HuH-7.5 (cell line): ENCODE measurements around the gene PLRG1.
A peak's percentile ranks its signal among the peaks of the same experiment; 100 is the strongest.
"Not testable (repeated sequence)": the region's sequence is repeated elsewhere in the genome, so short reads cannot be mapped to it uniquely, and the experiment has no call there.

Source experiments
- DNase-seq: peaks from one replicate; pipeline ENCODE4 v3.0.0; 2011; ENCODE audit warnings: low spot score

Gene PLRG1

DNA sequence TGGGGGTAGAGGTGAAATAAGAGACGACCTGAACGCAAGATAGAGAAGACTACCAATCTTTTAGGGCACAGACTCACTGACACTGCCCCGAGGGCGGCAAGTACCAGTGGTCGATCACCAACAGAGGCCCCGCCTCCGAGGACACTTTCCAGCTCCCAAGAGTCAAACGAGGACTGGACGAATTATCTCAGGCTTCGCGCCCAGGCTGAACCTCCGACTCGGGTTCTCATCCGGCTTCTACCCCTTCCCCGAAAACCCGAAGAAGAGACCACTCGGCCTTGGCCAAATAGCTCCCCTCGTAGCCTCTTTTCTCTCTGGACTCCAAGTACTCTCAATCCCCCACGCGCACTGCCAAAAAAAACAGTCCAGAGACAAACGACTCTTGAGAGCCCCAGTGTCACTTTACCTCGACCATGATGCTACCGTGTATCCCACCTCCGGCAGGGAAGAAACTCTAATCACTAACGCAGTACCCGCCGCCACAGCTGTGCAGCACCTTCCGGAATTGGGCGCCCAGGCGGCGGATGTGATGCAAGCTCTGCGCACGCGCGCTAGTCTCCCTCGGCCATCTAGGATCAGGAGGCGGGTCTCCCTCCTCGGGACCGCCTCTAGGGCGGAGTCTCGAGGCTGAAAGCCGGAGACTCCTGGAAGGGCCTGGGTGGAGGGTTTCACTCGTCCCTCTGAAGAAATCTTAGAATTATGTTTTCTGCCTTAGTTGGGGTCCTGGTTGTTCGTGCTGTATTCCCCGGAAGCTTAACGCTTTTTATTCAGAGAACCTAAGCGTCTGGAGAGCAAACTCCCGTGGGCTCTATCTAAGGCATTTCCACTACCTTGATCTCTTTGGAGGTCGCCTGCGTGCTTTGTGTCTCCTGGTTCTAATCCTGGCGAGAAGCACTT lies at the start of gene PLRG1:
Gene PLRG1, minus strand, starts transcription at position 507 of the 897 bp plus-strand sequence. Its CDS starts 92 bp downstream, at position 415.
- DNase-seq = peak; percentile 38

GRCh38 chr4:154597798-154598774 lies 47.9 kb upstream of the PLRG1 start:
- DNase-seq = no peak

GRCh38 chr4:154597281-154597680 lies 47.1 kb upstream of the PLRG1 start:
- not testable (repeated sequence) for DNase-seq

DNA sequence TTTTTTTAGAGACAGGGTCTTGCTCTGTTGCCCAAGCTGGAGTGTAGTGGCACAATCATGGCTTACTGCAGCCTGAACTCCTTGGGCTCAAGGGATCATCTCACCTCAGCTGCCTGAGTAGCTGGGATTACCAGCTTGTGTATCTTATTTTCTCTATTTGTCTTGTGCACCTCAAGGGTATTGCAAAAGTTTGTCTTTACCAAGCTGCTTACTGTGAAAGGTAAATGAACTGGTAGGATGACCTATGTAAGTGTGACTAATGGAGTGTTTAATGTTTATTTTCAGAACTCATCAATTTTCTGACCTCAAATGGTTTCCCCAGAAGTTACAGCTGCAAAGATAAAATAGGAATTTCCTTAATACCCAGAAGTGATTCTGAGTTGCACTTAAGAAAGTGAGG lies 45.6 kb upstream of the PLRG1 start:
- no peak for DNase-seq

DNA sequence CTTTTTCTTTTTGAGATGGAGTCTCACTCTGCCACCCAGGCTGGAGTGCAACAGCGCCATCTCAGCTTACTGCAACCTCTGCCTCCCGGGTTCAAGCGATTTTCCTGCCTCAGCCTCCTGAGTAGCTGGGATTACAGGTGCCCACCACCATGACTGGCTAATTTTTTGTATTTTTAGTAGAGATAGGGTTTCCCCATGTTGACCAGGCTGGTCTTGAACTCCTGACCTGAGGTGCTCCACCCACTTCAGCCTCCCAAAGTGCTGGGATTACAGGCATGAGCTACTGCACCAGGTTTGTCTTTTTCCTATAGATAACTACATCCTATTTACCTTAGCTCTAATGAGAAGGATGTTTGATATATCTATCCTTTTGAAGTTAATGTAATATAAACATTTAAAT lies 44.1 kb upstream of the PLRG1 start:
- not testable (repeated sequence) for DNase-seq

DNA sequence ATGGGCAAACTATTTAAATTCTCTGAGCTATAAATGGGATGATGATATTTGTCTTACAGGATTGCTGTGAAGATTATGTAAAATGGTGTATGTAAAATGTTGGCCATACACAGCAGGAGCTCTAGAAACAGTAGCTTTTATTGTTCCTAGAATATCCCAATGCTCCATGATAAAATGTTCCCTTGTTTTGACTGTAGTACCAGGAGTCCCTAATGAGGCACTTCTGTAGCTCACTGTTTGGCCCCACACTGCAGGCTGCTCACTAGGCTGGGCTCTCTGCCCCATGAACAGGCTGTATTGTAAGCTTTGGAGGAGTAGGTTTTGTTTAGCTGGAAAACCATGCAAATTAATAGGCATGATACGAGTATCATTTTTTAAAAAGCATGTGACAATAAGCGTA lies 43.7 kb upstream of the PLRG1 start:
- DNase-seq = no peak

- DNase-seq = no peak
These were observed 41.7 kb upstream of the PLRG1 start for GRCh38 chr4:154591890-154592289.

- peak; percentile 16 for DNase-seq
These were observed 40.3 kb upstream of the PLRG1 start, which contains the start of gene FGA for GRCh38 chr4:154590329-154591006. Gene FGA (minus strand): TSS chr4:154590742. CDS start chr4:154590687, 55 bp downstream.

DNA sequence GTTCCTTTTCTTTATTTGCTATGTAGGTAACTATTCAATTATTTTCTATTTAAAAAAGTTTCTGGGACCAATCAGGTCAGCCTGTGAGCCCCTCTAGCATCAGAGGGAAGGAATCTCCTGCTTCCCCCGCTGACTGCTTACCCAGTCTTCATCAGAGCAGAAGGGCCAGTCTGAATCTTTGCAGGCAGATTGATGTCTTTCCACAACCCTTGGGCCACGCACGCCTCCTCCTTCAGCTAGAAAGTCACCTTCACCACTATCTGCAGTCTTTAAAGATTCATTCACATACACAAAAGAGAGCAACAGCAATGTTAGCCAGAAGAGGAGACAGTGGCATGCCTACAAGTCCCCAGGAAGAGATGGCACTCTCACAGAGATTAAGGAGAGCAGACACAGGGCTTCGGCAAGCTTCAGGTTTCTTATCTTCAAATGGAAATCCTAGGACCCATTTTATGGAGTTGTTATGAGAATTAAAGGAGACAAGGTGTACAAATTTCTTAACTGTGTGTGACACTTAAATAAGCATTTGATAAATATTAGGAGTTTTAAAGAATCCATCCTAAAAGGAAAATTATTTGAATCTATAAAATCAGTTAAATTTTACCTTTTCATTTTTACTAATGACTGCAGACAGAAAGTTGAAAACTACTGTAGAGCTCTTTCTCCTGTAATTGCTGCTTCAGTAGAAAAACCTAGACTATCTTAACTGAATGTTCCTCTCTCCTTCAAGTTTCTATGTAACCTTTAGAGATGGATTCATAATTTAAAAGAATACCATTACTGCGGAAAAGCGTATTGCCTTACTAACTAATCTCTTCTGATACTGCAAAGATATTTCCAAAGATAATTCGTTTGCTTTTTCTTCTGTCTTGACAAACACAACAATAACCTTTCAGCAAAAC lies 39.3 kb upstream of the PLRG1 start:
- DNase-seq = no peak

DNA sequence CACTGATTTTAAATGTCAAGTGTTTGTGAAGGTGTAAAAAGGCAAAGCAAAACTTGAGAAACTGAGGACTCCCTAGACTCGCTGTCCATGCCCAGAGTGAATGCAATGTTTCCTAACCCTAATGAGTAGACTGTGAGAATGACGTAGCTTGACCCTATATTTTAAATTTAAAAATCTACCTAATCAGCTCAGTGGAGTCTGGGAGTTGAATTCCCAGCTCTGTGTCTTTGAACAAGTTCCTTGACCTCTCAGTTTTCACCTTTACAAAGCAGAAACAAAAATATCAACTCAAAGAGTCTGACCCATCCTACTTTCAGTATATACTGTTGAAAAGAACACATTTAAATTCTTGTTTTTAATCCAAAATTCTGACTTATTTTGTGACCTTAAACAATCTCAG lies 38.0 kb upstream of the PLRG1 start:
- DNase-seq = no peak

- no peak for DNase-seq
These were observed 36.3 kb upstream of the PLRG1 start for GRCh38 chr4:154586296-154587033.

DNA sequence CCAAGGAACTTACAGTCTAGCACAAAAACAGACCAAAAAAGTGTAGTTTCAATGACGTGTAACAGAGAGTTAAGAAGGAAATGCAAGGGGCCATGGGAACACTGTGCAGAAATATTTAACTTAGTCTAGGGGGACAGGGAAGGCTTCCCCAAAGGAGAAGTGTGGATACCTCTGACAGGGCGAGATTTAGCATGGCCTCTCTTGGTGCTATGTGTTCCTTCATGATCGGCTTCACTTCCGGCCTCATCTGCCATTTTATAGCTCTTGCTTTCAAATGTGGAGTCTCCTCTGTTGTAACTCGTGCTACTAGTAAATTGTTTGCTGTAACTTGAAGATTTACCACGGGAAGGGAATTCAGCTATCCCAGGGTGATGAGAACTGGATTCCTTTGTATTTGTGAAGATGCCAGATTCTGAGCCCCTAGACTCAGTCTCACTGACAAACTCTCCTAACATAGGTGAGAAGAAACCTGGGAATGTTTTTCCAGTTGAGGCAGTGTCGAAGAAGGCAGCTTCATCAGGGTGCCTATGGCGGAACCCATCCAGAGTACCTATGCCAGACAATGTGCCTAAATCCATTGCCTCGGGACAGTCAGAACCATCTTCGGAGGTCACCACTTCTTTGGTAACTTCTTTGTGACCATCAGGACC lies 35.3 kb upstream of the PLRG1 start:
- no peak for DNase-seq

DNA sequence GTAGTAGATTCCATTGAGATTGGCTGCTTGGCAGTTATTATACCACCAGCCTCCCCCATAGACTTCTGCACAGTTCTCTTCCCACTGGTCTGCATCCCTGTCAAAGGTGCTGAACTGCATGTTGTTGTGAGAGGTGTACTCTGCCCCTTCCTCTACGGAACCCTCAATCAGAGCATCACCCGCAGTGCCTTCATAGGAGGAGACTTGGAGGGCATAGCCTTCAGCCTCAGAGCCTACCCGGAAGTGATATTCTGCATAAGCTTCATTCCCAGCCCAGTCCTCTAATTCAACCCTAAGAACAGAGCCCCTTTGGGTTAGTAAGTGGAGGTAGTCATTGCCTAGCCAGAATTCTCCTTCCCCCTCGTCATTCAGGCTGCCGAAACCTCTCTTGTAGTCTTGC lies 34.1 kb upstream of the PLRG1 start:
- DNase-seq = no peak

GRCh38 chr4:154583677-154584076 lies 33.5 kb upstream of the PLRG1 start:
- no peak for DNase-seq

GRCh38 chr4:154583230-154583629 lies 33.0 kb upstream of the PLRG1 start:
- DNase-seq = no peak

GRCh38 chr4:154582723-154583122 lies 32.5 kb upstream of the PLRG1 start:
- no peak for DNase-seq

DNA sequence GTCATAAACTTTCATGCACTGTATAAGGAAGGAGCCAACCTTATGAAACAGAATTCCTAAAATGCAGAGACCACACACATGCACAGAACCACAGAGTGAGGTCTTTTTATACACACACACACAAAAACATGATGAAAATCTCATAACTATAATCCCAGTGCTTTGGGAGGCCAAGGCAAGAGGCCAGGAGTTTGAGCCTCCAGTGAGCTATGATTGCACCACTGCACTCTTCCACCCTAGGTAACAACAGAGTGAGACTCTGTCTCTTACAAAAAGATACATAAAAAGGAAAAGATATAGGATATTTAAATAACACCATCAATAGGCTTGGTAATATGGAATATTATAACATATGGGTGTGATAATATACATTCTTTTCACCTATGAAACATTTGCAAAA lies 29.7 kb upstream of the PLRG1 start:
- no peak for DNase-seq

DNA sequence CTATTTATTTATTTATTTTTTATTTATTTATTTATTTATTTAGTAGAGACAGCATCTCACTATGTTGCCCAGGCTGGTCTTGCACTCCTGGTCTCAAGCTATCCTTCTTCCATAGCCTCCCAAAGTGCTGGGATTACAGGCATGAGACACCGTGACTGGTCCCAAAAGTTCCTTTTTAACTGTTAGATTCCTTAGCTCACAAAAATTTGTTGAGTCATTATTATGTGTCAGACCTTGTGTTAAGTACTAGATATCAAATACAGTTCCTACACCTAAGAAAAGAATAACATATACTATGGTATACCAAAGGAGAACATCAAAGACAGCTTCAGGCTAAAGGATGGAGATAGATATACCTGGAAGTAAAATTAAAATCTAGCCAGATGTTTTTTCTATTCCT lies 28.7 kb upstream of the PLRG1 start:
- no peak for DNase-seq

DNA sequence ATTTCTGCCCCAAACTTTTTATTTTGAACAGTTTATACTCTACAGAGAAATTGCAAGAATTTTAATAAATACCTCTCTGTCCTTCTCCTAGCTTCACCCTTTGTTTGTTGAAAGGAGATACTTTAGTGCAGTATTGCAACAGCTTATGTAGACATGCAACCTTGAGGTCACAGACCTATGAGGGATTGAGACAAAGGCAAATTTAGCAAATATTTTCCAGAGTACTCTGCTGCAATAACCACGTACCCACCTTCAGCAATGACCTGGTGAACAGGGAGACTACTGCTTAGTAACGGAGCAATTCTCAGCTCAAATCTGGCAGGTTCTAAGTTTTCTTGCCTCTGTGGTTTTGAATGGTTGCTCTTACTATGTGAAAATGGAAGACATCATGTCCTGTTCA lies 27.1 kb upstream of the PLRG1 start:
- DNase-seq = no peak

DNA sequence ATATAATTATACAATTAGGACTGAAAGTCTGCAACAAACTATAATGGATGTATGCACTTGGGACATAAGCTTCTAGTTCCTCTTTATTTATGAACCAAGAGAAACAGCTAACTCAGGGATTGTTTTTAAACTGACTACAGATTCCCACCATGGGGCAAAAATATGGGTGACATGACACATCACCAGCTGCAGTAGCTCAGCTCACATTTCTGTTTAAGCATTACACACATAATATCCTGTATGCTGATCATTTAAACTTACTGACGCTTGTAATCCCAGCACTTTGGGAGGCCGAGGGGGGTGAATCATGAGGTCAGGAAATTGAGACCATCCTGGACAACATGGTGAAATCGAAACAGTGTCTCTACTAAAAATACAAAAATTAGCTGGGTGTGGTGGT lies 24.1 kb upstream of the PLRG1 start:
- no peak for DNase-seq
